Measurements from ENCODE around the gene HK2. TPM values are rescaled to one million over a fixed set of nuclear protein-coding genes. Genes with fewer than 3 reads are reported as not detected.

The HK2 gene
- polyA plus RNA-seq, 2 of the 4 experiments (the other 2 are of a cell fraction) = 0.37 to 1.2 TPM

DNA sequence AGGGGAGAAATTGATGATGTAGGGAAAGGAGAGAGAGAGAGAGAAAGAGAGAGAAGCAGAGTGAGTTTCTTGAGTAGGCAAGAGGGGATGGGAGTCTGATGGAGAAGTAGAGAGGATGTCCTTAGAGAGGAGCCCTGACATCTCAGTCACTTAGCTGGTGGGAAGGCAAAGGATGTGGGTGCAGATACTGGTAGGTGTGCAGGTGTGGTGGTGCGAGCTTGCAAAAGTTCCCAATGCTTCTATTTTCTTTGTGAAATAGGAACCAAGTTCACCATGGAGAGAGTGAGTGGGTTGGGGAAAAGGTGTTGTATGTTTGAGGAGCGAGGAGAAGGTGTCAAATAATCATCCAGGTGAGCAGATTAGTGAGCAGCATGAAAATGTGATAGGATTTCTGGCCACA, 98.0 kb downstream of the HK2 start:
- no peak for FAIRE-seq
- H3K27ac ChIP-seq = no peak overlapping the region
- H3K4me2 ChIP-seq = no peak overlapping the region
- WGBS (ENCODE audit: missing lambda C conversion rate) = 49% methylated on average over 2 of the region's 2 CpGs
- ChIA-PET POLR2A (no interaction called here), CTCF (interaction anchor here (3.5 kb wide), 1 partner anchor 13 kb away, joined by 25 read pairs; no protein-coding TSS in a partner anchor)
- no peak for DNase-seq (ENCODE audit: low read depth in 1 of 2, low spot score in 1 of 2)
- peaks cover 16% of the 10 kb centered on the region for H3K4me1 ChIP-seq
- ATAC-seq = no peak
- no peak overlapping the region for H3K4me3 ChIP-seq
- H3K9me3 ChIP-seq = no peaks in the 10 kb centered on the region
- no peak for TF ChIP-seq KDM1A (IDR thresholded peaks at IDR 0.05; ENCODE audit: low read depth)
- no peak for TF ChIP-seq CBX8 (IDR thresholded peaks at IDR 0.05)
- no peak for TF ChIP-seq POLR2A (IDR thresholded peaks at IDR 0.05; ENCODE audit: low read length)
- no peak for TF ChIP-seq FOSL2 (IDR thresholded peaks at IDR 0.05)
- no peak for TF ChIP-seq FOSL2 (CRISPR knock-in tag; IDR thresholded peaks at IDR 0.05)
- no peak for TF ChIP-seq HOXA7 (CRISPR knock-in tag; IDR thresholded peaks at IDR 0.05)
- no peak for TF ChIP-seq NFE2L2 (conservative IDR thresholded peaks at IDR 0.05; ENCODE audit: low read length)
- TF ChIP-seq ZFP36 (IDR thresholded peaks at IDR 0.05; ENCODE audit: borderline replicate concordance, partially characterized antibody) = no peak
- no peak for TF ChIP-seq MAFK (IDR thresholded peaks at IDR 0.05; ENCODE audit: partially characterized antibody)
- TF ChIP-seq, protein P1, sequence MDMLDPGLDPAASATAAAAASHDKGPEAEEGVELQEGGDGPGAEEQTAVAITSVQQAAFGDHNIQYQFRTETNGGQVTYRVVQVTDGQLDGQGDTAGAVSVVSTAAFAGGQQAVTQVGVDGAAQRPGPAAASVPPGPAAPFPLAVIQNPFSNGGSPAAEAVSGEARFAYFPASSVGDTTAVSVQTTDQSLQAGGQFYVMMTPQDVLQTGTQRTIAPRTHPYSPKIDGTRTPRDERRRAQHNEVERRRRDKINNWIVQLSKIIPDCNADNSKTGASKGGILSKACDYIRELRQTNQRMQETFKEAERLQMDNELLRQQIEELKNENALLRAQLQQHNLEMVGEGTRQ (IDR thresholded peaks at IDR 0.05) = no peak
- TF ChIP-seq, protein P2, sequence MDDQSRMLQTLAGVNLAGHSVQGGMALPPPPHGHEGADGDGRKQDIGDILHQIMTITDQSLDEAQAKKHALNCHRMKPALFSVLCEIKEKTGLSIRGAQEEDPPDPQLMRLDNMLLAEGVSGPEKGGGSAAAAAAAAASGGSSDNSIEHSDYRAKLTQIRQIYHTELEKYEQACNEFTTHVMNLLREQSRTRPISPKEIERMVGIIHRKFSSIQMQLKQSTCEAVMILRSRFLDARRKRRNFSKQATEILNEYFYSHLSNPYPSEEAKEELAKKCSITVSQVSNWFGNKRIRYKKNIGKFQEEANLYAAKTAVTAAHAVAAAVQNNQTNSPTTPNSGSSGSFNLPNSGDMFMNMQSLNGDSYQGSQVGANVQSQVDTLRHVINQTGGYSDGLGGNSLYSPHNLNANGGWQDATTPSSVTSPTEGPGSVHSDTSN (IDR thresholded peaks at IDR 0.05) = no peak

DNA sequence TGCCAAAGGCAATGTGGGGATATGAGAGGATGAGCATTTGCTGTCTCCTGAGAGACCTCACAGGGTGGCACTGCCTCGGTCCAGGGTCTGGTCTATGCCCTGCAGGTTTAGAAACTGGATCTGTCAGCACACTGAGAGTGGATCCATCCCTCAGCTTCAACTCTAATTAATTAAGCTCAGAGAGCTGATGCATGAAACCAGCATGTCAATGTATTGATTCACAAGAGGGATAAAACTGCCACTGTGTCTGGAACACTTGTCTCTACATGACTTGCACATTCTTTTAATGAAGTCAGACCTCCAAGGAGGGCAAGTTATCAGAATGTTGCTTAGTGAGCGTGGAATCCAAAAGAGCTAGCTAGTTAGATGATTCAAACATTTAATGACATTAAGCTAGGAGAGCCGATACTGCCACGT, 102.1 kb downstream of the HK2 start:
- DNase-seq (ENCODE audit: low read depth in 1 of 2, low spot score in 1 of 2) (no peak), FAIRE-seq (no peak), ATAC-seq (peak in 1 of 2 experiments; percentile 51; a peak in 3 of 6 replicates)
- TF ChIP-seq HOXA7 (CRISPR knock-in tag; IDR thresholded peaks at IDR 0.05) (no peak), MAFK (IDR thresholded peaks at IDR 0.05; ENCODE audit: partially characterized antibody) (peak; percentile 61), NFE2L2 (conservative IDR thresholded peaks at IDR 0.05; ENCODE audit: low read length) (peak; percentile 63)
- POLR2A ChIA-PET = no interaction called here
- Histone ChIP-seq H3K9me3 (no peaks in the 10 kb centered on the region), H3K4me2 (peak overlapping the region; percentile 17; the same call in 1 of the 3 replicates), H3K27ac (0 out of 6 replicates have a peak overlapping the region, but pooled peaks of 1 of the 2 experiments have one; percentile 8), H3K4me1 (peaks cover 33% of the 10 kb centered on the region), H3K4me3 (no peak overlapping the region)
- CTCF ChIA-PET = interaction anchor here (3.7 kb wide), 1 partner anchor 16 kb away, joined by 24 read pairs; no protein-coding TSS in a partner anchor
- 57% methylated on average over 4 of the region's 4 CpGs for WGBS (ENCODE audit: missing lambda C conversion rate)

DNA sequence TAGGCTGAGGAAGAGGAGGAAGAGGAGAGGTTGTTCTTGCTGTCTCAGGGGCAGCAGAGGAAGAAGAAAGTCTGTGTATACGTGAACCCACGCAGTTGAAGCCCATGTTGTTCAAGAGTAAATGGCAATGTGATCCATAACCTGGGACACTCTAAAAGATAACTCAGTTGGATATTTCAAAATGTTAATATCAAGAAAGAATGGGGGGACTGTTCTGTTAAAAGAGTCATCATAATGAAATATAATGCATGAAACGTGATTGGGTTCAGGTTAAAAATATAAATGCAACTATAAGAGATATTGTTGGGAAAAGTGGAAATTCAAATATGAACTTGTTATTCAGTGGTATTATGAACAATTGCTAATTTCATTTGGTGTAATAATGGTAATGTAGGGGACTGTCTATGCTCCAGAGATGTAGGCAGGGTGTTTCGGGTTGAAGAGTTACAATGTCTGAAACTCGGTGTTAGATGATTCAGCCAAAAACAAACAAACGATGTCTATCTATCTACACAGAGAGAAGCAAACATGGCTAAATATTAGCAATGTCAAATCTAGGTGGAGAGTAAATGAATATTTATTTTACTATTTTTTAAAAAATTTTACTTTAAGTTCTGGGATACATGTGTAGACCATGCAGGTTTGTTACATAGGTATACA, 103.4 kb downstream of the HK2 start:
- CTCF ChIA-PET = no interaction called here

DNA sequence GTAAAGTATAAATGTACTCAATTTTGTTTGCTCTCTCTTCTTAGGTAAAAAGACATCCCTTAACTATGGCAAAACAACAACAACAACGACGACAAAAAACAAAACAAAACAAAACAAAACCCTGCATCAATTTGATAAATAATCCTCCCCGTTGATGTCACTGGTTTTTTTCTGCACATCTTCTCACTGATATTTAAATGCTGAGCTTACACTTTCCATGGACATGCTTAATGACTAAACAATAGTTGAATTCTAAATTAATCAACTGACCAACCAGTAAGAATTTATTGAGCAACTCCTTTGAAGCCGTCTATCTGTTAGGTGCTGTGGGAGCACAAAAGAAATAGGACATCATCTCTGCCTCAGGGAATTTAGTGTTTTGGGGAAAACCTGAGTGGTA, 104.3 kb downstream of the HK2 start:
- no peak for DNase-seq (ENCODE audit: low read depth in 1 of 2, low spot score in 1 of 2)

More for the DNA sequence above, 103.4 kb downstream of the HK2 start:
- DNase-seq (ENCODE audit: low read depth in 1 of 2, low spot score in 1 of 2) = peak; percentile 33 to 48
- 38% methylated on average over 6 of the region's 6 CpGs for WGBS (ENCODE audit: missing lambda C conversion rate)
- H3K4me2 ChIP-seq = peak overlapping the region; percentile 64
- H3K9me3 ChIP-seq = no peaks in the 10 kb centered on the region
- peaks cover 33% of the 10 kb centered on the region for H3K4me1 ChIP-seq
- FAIRE-seq = peak; percentile 51
- TF ChIP-seq FOSL2 (IDR thresholded peaks at IDR 0.05) = peak; percentile 38
- peak; percentile 55 for TF ChIP-seq FOSL2 (CRISPR knock-in tag; IDR thresholded peaks at IDR 0.05)
- TF ChIP-seq RNF2 (IDR thresholded peaks at IDR 0.05; ENCODE audit: borderline replicate concordance, low read depth) = no peak
- H3K27ac ChIP-seq = no peak overlapping the region
- no peak overlapping the region for H3K4me3 ChIP-seq
- POLR2A ChIA-PET = no interaction called here
- peak; percentile 79 to 84; a peak in 4 of 6 replicates for ATAC-seq

More for the DNA sequence above, 104.3 kb downstream of the HK2 start:
- TF ChIP-seq MAFK (IDR thresholded peaks at IDR 0.05; ENCODE audit: partially characterized antibody) = peak; percentile 73
- TF ChIP-seq, protein P3, sequence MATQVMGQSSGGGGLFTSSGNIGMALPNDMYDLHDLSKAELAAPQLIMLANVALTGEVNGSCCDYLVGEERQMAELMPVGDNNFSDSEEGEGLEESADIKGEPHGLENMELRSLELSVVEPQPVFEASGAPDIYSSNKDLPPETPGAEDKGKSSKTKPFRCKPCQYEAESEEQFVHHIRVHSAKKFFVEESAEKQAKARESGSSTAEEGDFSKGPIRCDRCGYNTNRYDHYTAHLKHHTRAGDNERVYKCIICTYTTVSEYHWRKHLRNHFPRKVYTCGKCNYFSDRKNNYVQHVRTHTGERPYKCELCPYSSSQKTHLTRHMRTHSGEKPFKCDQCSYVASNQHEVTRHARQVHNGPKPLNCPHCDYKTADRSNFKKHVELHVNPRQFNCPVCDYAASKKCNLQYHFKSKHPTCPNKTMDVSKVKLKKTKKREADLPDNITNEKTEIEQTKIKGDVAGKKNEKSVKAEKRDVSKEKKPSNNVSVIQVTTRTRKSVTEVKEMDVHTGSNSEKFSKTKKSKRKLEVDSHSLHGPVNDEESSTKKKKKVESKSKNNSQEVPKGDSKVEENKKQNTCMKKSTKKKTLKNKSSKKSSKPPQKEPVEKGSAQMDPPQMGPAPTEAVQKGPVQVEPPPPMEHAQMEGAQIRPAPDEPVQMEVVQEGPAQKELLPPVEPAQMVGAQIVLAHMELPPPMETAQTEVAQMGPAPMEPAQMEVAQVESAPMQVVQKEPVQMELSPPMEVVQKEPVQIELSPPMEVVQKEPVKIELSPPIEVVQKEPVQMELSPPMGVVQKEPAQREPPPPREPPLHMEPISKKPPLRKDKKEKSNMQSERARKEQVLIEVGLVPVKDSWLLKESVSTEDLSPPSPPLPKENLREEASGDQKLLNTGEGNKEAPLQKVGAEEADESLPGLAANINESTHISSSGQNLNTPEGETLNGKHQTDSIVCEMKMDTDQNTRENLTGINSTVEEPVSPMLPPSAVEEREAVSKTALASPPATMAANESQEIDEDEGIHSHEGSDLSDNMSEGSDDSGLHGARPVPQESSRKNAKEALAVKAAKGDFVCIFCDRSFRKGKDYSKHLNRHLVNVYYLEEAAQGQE (IDR thresholded peaks at IDR 0.05) = no peak
- FAIRE-seq (peak; percentile 49), ATAC-seq (no peak)
- no peak overlapping the region for H3K4me3 ChIP-seq
- H3K4me1 ChIP-seq = peaks cover 33% of the 10 kb centered on the region
- no peak overlapping the region for H3K27ac ChIP-seq
- peak overlapping the region; percentile 64; the same call in 2 of the 3 replicates for H3K4me2 ChIP-seq
- no peaks in the 10 kb centered on the region for H3K9me3 ChIP-seq
- ChIA-PET POLR2A (no interaction called here), CTCF (no interaction called here)
- WGBS (ENCODE audit: missing lambda C conversion rate) = 82% methylated on average over 4 of the region's 4 CpGs

Data from A549 (cell line).